Motor neuron (in vitro differentiated cells): ENCODE results near the gene PRAMEF12. TPM values are rescaled to one million over a fixed set of nuclear protein-coding genes. Genes with fewer than 3 reads are reported as not detected.
"Not testable (repeated sequence)": the region's sequence is repeated elsewhere in the genome, so short reads cannot be mapped to it uniquely, and the experiment has no call there.

ENCODE experiments used
- ATAC-seq, 8 experiments: fragments of 200-7000 bp; cut with Tn5 transposase; replicated peaks in 6 of 8; 2 replicates each; pipeline ENCODE4 v1.8.0; 2021; ENCODE audit warnings: mild to moderate bottlenecking in 8 of 8, moderate library complexity in 8 of 8
- H3K27ac ChIP-seq, 2 donors: fragments of 250-450 bp; sonication (Bioruptor Pico); 2 replicates each; pipeline ENCODE4 v1.9.0; 2021; ENCODE audit warnings: antibody characterized with exemption in 2 of 2, mild to moderate bottlenecking in 2 of 2, moderate library complexity in 1 of 2
- H3K4me1 ChIP-seq, 2 donors: fragments of 250-450 bp; sonication (Bioruptor Pico); replicated peaks in 1 of 2; 2 replicates each; pipeline ENCODE4 v1.6.1; 2021; ENCODE audit warnings: antibody characterized with exemption in 2 of 2, mild to moderate bottlenecking in 2 of 2, moderate library complexity in 1 of 2
- H3K4me3 ChIP-seq, 5 donors: fragments of 250-450 bp; sonication (Bioruptor Pico); 2 replicates each; pipeline ENCODE4 v1.9.0; 2021; ENCODE audit warnings: antibody characterized with exemption in 5 of 5, mild to moderate bottlenecking in 5 of 5, moderate library complexity in 4 of 5
- WGBS, 10 experiments: fragments of 450-650 bp; shearing (Covaris generic); methylation state at CpG; one replicate each; pipeline ENCODE4 v1.0.0; 2022; 5-methylcytosine and 5-hydroxymethylcytosine counted together
- in situ Hi-C, 9 experiments: fragments of 400-800 bp; cut with MboI; loops; one replicate each; pipeline ENCODE4 v1.15.0; 2021; ENCODE audit warnings: low sequenced_read_pairs in 9 of 9, low pct_unique_long_range_greater_than_20kb in 2 of 9; ENCODE audit not compliant: unreplicated experiment in 9 of 9
- total RNA-seq, 8 experiments: library from RNA; unstranded; fragments of 300-600 nt; gene quantifications; 2 replicates each; pipeline versions ENCODE4 v1.2.3 to v1.2.4, GENCODE V29; 2022

Gene PRAMEF12
- total RNA-seq, 8 experiments from 2014 or later, result 0.14 to 0.86 (median 0.21) TPM; not detected in 3

- Histone ChIP-seq H3K4me3 (no peak overlapping the region), H3K4me1 (no peaks in the 10 kb centered on the region), H3K27ac (no peak overlapping the region)
- ATAC-seq, result no peak
- in situ Hi-C loops, result no loop called here
- 11 to 40% (median 24%) methylated on average over 1 to 2 of the region's 2 CpGs; no CpG with 5 or more reads in 6 of the 10 experiments for WGBS, 10 experiments
Measured at GRCh38 chr1:12811409-12811784, 37.9 kb downstream of the PRAMEF12 start.

GRCh38 chr1:12819061-12819460, 45.5 kb downstream of the PRAMEF12 start:
- in situ Hi-C loops, H3K4me3 ChIP-seq, H3K27ac ChIP-seq, ATAC-seq, H3K4me1 ChIP-seq: not testable (repeated sequence)
- WGBS, 10 experiments, result 0 to 100% (median 47%) methylated on average over 1 to 6 of the region's 6 CpGs; no CpG with 5 or more reads in 5 of the 10 experiments

Other genes starting within 250 kb of the PRAMEF12 start
- gene DHRS3, start 155.5 kb upstream of the PRAMEF12 start, total RNA-seq, result 100 to 1,000 TPM in 4 of 8 experiments, 10 to 100 TPM in 4; 41.8 to 436 (median 115) TPM
- gene AADACL4, start 129.7 kb upstream of the PRAMEF12 start, total RNA-seq, result under 1 TPM in 4 of 8 experiments, not detected in 4; 0.21 to 0.49 (median 0.31) TPM
- under 1 TPM in 4 of 8 experiments, not detected in 4; 0.10 to 0.38 (median 0.14) TPM for gene AADACL3, start 57.6 kb upstream of the PRAMEF12 start, total RNA-seq
- gene CFAP107, start 27.5 kb upstream of the PRAMEF12 start, total RNA-seq, result 10 to 100 TPM in 1 of 8 experiments, 1 to 10 TPM in 1, under 1 TPM in 4, not detected in 2; 0.05 to 16.8 (median 0.47) TPM
- gene PRAMEF1, start 17.7 kb downstream of the PRAMEF12 start, total RNA-seq, result under 1 TPM in 4 of 8 experiments, not detected in 4; 0.18 to 0.66 (median 0.25) TPM
- under 1 TPM in 1 of 8 experiments, not detected in 7; 0.19 TPM for gene PRAMEF11, start 57.7 kb downstream of the PRAMEF12 start, total RNA-seq
- gene HNRNPCL1, start 75.0 kb downstream of the PRAMEF12 start, total RNA-seq, result under 1 TPM in 3 of 8 experiments, not detected in 5; 0.18 to 0.81 (median 0.31) TPM
- gene PRAMEF2, start 83.3 kb downstream of the PRAMEF12 start, total RNA-seq, result under 1 TPM in 2 of 8 experiments, not detected in 6; 0.21 to 0.52 TPM
- under 1 TPM in 1 of 8 experiments, not detected in 7; 0.33 TPM for gene PRAMEF4, start 112.5 kb downstream of the PRAMEF12 start, total RNA-seq
- gene PRAMEF10, start 124.5 kb downstream of the PRAMEF12 start, total RNA-seq, result under 1 TPM in 1 of 8 experiments, not detected in 7; 0.57 TPM
- not detected for gene PRAMEF7, start 142.9 kb downstream of the PRAMEF12 start, total RNA-seq
- under 1 TPM in 2 of 8 experiments, not detected in 6; 0.17 to 0.38 TPM for gene PRAMEF6, start 173.8 kb downstream of the PRAMEF12 start, total RNA-seq